HepG2 (cell line): Measurements from ENCODE around the gene DUSP9.

Experiments
- CEBPG ChIP-seq: IDR thresholded peaks from 2 replicates; pipeline ENCODE4 v1.6.1; 2016
- FOXP1 ChIP-seq, 2 experiments: fragments of 450-650 bp in 1 of 2; IDR thresholded peaks; 2 replicates each; pipeline ENCODE4 v1.6.1; 2017 to 2018; ENCODE audit warnings: antibody characterized with exemption in 1 of 2
- TF ChIP-seq, protein P1 (sequence below): sonication (generic); formaldehyde crosslinking; IDR thresholded peaks from 2 replicates; pipeline ENCODE4 v1.5.0; 2020; ENCODE audit warnings: mild to moderate bottlenecking, missing genetic modification reagents, moderate library complexity

DNA sequence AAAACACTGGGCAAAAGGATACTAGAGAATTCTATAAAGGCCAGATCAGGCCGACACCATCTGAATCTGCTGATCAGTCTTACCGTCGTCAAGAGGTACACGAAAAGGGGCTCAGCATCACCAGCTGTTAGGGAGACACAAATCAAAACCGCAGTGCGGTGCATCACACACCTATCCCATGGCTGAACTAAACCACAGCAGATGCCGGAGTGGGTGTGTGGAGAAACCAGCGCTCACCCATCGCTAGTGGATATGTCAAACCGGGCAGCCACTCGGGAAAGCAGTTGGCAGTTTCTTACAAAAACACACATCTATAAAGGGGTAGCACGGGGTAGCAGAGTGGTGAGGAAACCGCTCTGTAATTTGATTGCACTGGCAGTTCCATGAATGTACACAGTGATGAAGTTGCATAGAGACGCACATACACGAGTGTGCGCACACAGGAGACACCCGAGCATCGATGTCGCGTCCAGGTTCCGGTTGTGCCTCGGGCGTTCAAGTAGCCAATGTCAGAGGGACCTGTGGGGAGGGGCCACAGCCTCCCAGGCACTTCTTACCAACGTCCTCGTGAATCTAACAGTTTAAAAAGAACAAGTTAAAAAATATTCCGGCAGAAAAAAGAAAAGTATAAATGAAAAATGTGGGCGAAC, 24.9 kb upstream of the DUSP9 start:
- TF ChIP-seq FOXP1 (IDR thresholded peaks at IDR 0.05) (no peak), FOXP1 (CRISPR knock-in tag; IDR thresholded peaks at IDR 0.05) (no peak), CEBPG (CRISPR knock-in tag) (no peak)
- TF ChIP-seq, protein P1, sequence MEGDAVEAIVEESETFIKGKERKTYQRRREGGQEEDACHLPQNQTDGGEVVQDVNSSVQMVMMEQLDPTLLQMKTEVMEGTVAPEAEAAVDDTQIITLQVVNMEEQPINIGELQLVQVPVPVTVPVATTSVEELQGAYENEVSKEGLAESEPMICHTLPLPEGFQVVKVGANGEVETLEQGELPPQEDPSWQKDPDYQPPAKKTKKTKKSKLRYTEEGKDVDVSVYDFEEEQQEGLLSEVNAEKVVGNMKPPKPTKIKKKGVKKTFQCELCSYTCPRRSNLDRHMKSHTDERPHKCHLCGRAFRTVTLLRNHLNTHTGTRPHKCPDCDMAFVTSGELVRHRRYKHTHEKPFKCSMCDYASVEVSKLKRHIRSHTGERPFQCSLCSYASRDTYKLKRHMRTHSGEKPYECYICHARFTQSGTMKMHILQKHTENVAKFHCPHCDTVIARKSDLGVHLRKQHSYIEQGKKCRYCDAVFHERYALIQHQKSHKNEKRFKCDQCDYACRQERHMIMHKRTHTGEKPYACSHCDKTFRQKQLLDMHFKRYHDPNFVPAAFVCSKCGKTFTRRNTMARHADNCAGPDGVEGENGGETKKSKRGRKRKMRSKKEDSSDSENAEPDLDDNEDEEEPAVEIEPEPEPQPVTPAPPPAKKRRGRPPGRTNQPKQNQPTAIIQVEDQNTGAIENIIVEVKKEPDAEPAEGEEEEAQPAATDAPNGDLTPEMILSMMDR (CRISPR knock-in tag), result no peak
